ENCODE results near the gene UBQLNL.

The UBQLNL gene

DNA sequence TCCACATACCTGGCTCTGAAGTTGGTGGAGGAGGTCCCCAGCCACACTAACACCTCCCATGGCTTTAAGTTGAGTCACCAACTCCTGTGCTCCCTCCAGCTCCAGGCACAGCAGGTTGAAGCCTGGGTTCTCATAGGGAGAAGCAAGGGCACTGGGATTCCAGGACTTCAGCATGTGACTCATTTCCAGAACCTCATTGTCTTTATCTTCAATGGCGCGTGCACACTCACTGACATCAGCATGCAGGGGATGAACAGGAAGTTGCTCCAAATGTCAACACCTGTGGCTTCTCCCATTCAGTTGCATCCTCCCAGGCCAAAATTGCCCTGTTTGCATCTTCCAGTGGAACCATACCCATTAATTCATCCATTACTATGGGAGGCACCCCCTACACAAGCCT lies 5.8 kb upstream of the UBQLNL start:
- no peak overlapping the region for H3K27ac ChIP-seq
- H3K9me3 ChIP-seq (ENCODE audit: low read depth, low read length), result no peaks in the 10 kb centered on the region
- TF ChIP-seq FOXP2 (optimal IDR thresholded peaks at IDR 0.05; ENCODE audit: control extremely low read depth, extremely low read length, insufficient read depth), result no peak
- TF ChIP-seq POLR2AphosphoS5 (IDR thresholded peaks at IDR 0.05; ENCODE audit: borderline replicate concordance, low read depth, low read length), result no peak
- H3K4me3 ChIP-seq, result no peak overlapping the region
- DNase-seq (ENCODE audit: low read depth, low spot score), result no peak
- H3K9ac ChIP-seq (ENCODE audit: insufficient read length), result no peak overlapping the region
- no peaks in the 10 kb centered on the region for H3K36me3 ChIP-seq (ENCODE audit: insufficient read depth, low read length)

DNA sequence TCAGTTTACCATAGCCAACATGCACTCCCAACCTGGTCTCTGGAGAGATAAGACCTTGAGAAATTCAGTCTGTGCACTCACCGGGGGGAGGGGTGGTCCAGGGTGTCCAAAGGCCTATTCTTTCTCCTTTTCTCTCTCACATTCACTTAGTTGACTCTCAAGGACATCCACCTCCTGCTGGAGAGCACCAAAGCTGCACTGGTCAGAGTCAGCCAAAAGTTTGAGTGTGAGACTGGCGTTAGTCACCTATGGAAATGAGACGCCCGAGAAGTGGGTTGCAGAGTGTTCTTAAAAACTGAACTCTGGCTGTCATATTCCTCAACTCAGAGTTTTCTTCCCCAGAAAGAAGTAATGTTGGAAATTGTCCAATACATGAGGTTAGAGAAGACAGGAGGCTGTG lies 5.0 kb upstream of the UBQLNL start:
- Histone ChIP-seq H3K4me3 (no peak overlapping the region), H3K9me3 (ENCODE audit: low read depth, low read length) (no peaks in the 10 kb centered on the region), H3K36me3 (ENCODE audit: insufficient read depth, low read length) (no peaks in the 10 kb centered on the region), H3K27ac (no peak overlapping the region), H3K9ac (ENCODE audit: insufficient read length) (no peak overlapping the region)
- no peak for DNase-seq (ENCODE audit: low read depth, low spot score)
- TF ChIP-seq EZH2 (IDR thresholded peaks at IDR 0.05) (no peak), POLR2AphosphoS5 (IDR thresholded peaks at IDR 0.05; ENCODE audit: borderline replicate concordance, low read depth, low read length) (no peak), FOXP2 (optimal IDR thresholded peaks at IDR 0.05; ENCODE audit: control extremely low read depth, extremely low read length, insufficient read depth) (no peak)

DNA sequence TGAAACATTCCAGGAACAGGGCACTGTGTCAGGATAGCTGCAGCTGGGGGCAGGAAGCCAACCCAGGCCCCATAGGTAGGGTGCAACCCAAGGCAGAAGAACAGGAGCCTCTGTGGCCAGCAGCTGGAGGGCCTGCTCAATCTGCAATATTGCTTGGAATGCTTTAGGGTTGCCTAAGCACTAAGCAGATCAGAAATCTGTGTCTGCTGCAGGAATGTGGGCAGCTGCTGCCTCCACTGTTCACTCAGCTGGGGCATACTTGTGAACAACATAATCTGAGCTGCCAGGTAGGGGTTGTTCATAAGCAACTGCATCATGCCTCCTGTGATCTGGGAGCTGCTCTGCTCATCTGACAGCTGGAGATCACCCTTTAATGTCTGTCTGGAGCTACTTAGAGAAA lies 1.7 kb downstream of the UBQLNL start:
- Histone ChIP-seq H3K9ac (ENCODE audit: insufficient read length) (no peak overlapping the region), H3K27ac (no peak overlapping the region), H3K4me3 (no peak overlapping the region), H3K36me3 (ENCODE audit: insufficient read depth, low read length) (no peaks in the 10 kb centered on the region), H3K9me3 (ENCODE audit: low read depth, low read length) (no peaks in the 10 kb centered on the region)
- TF ChIP-seq FOXP2 (optimal IDR thresholded peaks at IDR 0.05; ENCODE audit: control extremely low read depth, extremely low read length, insufficient read depth), result no peak
- TF ChIP-seq EZH2 (IDR thresholded peaks at IDR 0.05), result no peak
- TF ChIP-seq POLR2AphosphoS5 (IDR thresholded peaks at IDR 0.05; ENCODE audit: borderline replicate concordance, low read depth, low read length), result no peak
- no peak for DNase-seq (ENCODE audit: low read depth, low spot score)

DNA sequence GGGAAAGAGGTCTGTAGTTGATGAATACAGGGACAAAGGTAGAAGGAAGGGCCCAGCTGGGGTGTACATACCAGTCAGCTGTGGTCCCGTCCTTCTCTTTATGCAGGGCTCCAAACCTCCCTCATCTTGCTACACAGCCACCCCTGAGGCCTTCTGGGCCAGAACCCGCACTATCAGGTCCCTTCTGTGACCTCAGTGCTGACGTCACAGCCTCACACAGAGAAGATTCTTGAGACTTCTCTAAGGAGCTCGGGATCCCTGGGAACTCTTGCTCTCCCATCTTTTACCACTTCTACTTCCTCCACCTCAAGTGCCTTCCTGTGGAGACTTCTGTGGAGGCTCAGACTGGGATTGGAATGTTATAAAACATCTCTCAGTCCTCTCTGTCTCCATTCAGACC lies 6.7 kb downstream of the UBQLNL start, which contains the start of gene UBQLN3:
Gene UBQLN3, minus strand, starts transcription at position 155 of the 400 bp plus-strand sequence. CDS start 399 bp downstream, outside the sequence.
- Histone ChIP-seq H3K4me3 (no peak within 1 kb of the TSS), H3K36me3 (ENCODE audit: insufficient read depth, low read length) (no peaks in the 10 kb centered on the region), H3K27ac (no peak within 1 kb of the TSS), H3K9me3 (ENCODE audit: low read depth, low read length) (no peaks in the 10 kb centered on the region), H3K9ac (ENCODE audit: insufficient read length) (no peak within 1 kb of the TSS)
- no peak for DNase-seq (ENCODE audit: low read depth, low spot score)
- TF ChIP-seq FOXP2 (optimal IDR thresholded peaks at IDR 0.05; ENCODE audit: control extremely low read depth, extremely low read length, insufficient read depth), result no peak
- no peak for TF ChIP-seq EZH2 (IDR thresholded peaks at IDR 0.05)
- TF ChIP-seq POLR2AphosphoS5 (IDR thresholded peaks at IDR 0.05; ENCODE audit: borderline replicate concordance, low read depth, low read length), result no peak

DNA sequence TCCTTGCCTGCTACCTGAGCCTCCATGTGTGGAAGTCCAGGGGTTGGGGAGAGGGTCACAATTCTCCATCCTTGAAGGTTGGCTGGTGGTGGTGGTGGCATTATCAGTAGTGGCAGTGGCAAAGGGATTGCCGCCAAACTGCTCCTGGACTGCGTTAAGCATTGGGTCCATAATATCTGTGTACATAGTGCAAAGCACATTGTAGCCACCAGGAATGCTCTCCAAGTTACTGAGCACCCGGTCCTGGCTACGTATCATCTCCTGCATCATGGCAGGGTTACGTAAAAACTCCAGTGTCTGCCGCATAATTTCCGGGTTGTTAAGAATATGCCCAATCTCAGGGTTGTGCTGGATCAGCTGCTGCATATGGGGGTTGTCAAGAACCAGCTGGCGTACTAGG lies 7.9 kb downstream of the UBQLNL start:
- TF ChIP-seq POLR2AphosphoS5 (IDR thresholded peaks at IDR 0.05; ENCODE audit: borderline replicate concordance, low read depth, low read length) (no peak), FOXP2 (optimal IDR thresholded peaks at IDR 0.05; ENCODE audit: control extremely low read depth, extremely low read length, insufficient read depth) (no peak), EZH2 (IDR thresholded peaks at IDR 0.05) (no peak)
- no peak overlapping the region for H3K27ac ChIP-seq
- no peaks in the 10 kb centered on the region for H3K36me3 ChIP-seq (ENCODE audit: insufficient read depth, low read length)
- no peaks in the 10 kb centered on the region for H3K9me3 ChIP-seq (ENCODE audit: low read depth, low read length)
- no peak for DNase-seq (ENCODE audit: low read depth, low spot score)
- H3K4me3 ChIP-seq, result no peak overlapping the region
- H3K9ac ChIP-seq (ENCODE audit: insufficient read length), result no peak overlapping the region

DNA sequence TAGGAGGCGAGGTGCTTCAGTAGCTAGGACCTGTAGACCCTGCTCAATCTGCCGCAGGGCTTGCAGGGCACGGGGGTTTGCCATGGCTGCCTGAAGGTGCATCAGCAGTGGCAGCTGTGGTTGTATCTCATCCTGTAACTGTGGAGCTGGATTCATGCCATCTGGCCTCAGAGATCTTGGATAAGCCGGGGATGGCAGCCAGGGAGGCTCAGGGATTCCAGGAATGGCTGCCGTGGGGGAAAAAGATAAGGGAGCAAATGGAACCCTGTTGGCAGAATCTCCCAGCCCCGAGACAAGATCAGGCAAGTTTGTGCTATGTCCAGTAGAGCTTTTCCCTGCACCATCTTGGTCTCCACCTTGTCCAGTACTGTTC lies 8.6 kb downstream of the UBQLNL start:
- H3K27ac ChIP-seq, result no peak overlapping the region
- no peak overlapping the region for H3K9ac ChIP-seq (ENCODE audit: insufficient read length)
- H3K9me3 ChIP-seq (ENCODE audit: low read depth, low read length), result no peaks in the 10 kb centered on the region
- no peak overlapping the region for H3K4me3 ChIP-seq
- TF ChIP-seq EZH2 (IDR thresholded peaks at IDR 0.05) (no peak), FOXP2 (optimal IDR thresholded peaks at IDR 0.05; ENCODE audit: control extremely low read depth, extremely low read length, insufficient read depth) (no peak), POLR2AphosphoS5 (IDR thresholded peaks at IDR 0.05; ENCODE audit: borderline replicate concordance, low read depth, low read length) (no peak)
- H3K36me3 ChIP-seq (ENCODE audit: insufficient read depth, low read length), result no peaks in the 10 kb centered on the region
- no peak for DNase-seq (ENCODE audit: low read depth, low spot score)

DNA sequence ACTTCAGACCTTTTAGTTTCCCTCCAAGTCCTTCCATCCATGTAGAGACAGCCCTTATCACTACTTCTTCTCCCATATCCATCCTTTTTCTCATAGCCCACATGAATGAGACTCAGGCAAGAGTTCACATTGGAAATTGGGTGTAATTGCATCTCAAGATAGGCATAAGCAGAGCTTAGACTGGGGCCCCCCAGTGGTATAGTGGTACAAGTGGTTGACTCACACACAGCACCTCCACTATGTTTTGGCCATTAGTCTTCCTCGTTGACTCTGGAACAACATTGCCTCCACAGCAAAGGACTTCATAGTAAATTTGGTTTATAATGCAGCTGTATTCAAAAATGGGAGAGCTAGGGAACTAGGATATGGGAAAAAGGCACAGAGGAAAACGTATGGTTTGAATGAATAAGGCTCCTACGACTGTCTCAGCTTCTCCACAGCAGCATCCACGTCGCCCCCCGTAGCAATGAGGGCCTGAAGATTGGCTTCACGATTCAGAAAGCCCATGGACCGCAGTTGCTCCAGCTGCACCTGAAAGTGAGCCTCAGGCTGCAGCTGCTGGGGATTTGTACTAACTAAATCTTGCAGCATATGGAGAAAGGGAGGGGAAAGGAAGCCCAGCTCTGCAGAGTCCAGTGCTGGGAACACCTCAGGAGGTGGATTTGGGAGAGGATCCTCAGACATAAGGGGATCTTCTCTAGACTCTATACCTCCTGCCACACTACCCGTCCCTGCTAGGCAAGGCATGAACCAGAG lies 9.1 kb downstream of the UBQLNL start:
- DNase-seq (ENCODE audit: low read depth, low spot score), result no peak
- no peak for TF ChIP-seq POLR2AphosphoS5 (IDR thresholded peaks at IDR 0.05; ENCODE audit: borderline replicate concordance, low read depth, low read length)
- TF ChIP-seq EZH2 (IDR thresholded peaks at IDR 0.05), result no peak
- TF ChIP-seq FOXP2 (optimal IDR thresholded peaks at IDR 0.05; ENCODE audit: control extremely low read depth, extremely low read length, insufficient read depth), result no peak
- Histone ChIP-seq H3K4me3 (no peak overlapping the region), H3K27ac (no peak overlapping the region), H3K36me3 (ENCODE audit: insufficient read depth, low read length) (no peaks in the 10 kb centered on the region), H3K9me3 (ENCODE audit: low read depth, low read length) (no peaks in the 10 kb centered on the region), H3K9ac (ENCODE audit: insufficient read length) (no peak overlapping the region)

DNA sequence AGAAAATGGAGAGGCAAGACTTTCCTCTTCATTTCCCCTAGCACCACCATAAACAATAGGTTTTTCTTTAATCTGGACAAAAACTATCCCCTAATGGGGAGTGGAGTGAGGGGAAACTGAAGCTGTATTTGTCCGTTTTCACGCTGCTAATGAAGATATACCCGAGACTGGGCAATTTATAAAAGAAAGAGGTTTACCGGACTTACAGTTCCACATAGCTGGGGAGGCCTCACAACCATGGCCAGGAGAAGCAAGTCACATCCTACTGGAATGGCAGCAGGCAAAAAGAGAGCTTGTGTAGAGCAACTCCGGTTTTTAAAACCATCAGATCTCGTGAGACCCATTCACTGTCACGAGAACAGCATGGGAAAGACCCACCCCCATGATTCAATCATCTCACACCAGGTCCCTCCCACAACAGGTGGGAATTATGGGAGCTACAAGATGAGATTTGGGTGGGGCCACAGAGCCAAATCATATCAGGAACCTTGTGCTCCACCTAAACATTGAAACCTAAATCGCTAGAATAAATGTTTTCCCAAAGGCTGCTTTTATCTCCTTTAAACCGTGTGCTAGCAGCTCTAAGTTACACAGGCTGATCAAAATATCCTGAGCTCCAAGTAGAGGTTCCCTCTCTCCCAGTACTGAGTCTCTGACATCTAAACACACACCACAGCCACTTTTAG lies 11.0 kb downstream of the UBQLNL start:
- Histone ChIP-seq H3K27ac (no peak overlapping the region), H3K9ac (ENCODE audit: insufficient read length) (no peak overlapping the region), H3K36me3 (ENCODE audit: insufficient read depth, low read length) (no peaks in the 10 kb centered on the region), H3K9me3 (ENCODE audit: low read depth, low read length) (no peaks in the 10 kb centered on the region), H3K4me3 (no peak overlapping the region)
- TF ChIP-seq EZH2 (IDR thresholded peaks at IDR 0.05) (no peak), POLR2AphosphoS5 (IDR thresholded peaks at IDR 0.05; ENCODE audit: borderline replicate concordance, low read depth, low read length) (no peak), FOXP2 (optimal IDR thresholded peaks at IDR 0.05; ENCODE audit: control extremely low read depth, extremely low read length, insufficient read depth) (no peak)
- DNase-seq (ENCODE audit: low read depth, low spot score), result no peak

Data from SK-N-MC (cell line).